GM21526 (cell line): ENCODE measurements around the gene DEDD2.

ENCODE experiments used
- ATAC-seq: cut with Tn5 transposase; IDR thresholded peaks from one replicate; pipeline ENCODE4 v1.9.1; 2021; ENCODE audit warnings: moderate library complexity; ENCODE audit not compliant: unreplicated experiment, low FRiP score

Gene DEDD2

GRCh38 chr19:42151782-42152684 is 65.4 kb downstream of the DEDD2 start:
- no peak for ATAC-seq

GRCh38 chr19:42150911-42151361 is 66.5 kb downstream of the DEDD2 start:
- no peak for ATAC-seq

DNA sequence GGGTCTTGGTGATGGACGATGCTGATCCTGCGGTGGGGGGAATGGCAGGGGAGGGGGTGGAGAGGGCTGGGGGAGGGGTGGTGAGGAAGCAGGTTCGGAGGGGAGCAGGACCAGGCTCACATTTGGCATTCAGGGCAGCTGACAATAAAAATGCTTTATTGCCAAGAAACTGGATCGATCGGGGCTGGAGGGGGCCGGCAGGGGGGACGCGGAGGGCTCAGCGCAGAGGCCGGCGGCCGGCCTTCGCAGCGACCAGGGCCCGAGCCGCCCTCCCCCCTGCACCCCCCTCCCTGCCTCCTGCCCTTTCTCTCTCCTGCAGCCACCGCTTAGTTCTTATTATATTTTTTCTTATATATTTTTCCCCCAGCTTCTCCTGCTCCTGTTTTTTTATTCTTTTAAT is 67.1 kb downstream of the DEDD2 start:
- ATAC-seq, result no peak

DNA sequence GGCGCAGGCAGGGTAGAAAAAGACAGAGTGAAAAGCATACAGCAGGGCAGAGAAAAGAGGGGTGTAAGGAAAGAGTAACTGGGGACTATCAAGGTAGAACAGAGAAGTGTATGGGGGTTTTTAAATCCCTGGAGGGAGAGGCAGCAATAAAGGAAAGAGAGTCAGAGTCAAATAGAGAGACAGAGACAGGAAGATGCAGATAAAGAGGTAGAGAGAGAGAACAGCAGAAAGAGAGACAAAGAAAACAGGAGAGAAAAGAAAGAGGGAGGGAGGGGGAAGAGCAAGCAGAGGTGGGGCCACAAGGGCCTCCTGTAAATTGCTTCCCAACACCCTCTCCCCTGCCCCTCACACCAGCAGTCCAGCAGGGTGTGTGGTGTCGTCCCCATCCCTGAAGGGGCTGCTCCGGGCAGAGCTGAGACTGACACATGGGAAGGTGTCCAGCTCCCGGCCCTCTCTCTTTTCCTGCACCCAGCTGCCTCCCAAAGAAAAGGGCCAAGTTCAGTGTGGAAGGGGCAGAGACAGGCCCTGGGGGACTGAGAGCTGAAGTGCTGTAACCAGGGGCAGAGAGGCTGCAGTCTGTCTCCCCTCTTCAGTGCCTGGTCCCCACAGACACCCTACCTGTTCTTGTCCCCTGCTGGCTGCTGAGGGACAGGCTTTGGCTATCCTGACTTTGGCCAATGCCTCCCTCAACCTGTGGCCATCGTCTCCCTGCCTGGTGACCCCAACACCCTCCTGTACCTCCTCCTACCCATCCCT is 67.9 kb downstream of the DEDD2 start:
- ATAC-seq, result no peak
